ENCODE data around the gene LARP4B.

Gene LARP4B

DNA sequence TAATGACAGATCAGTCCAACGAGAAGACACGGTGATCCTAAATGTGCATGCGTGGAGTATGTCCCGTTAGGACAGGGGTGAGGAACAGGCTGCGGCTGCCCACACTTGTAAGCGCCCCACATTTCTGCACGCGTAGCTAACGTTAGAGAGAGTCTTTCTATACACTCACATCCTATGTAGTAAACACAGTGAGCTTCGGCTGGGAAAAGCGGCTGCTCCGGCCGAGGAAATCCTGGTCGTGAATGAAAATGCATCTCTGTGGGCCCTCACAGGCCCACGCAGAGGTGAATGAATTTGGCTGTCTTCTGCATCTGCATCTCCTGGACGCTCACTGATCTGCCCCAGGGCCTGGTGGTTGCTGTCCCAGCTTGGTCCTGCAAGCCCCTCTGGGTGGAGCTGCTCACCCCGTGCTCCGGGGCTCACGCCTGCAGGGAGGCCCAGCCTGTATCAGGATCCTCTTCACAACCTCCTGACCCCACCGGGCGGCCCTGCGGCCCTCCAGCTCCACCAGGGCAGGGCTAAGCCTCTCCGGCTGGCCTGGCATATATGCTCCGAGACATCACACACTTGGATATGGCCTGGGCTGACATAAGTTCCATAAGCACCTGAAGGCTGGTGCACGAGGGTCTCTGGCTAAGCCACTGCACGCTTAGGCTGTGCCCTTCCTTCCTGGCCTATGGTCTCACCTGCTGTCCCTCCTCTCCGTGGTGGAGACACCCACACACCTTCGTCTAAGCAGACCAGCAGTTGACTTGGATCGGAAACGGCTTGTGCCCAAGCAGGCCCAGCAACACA, 124.1 kb downstream of the LARP4B start:
- no peak for DNase-seq (ENCODE audit: low spot score)

DNA sequence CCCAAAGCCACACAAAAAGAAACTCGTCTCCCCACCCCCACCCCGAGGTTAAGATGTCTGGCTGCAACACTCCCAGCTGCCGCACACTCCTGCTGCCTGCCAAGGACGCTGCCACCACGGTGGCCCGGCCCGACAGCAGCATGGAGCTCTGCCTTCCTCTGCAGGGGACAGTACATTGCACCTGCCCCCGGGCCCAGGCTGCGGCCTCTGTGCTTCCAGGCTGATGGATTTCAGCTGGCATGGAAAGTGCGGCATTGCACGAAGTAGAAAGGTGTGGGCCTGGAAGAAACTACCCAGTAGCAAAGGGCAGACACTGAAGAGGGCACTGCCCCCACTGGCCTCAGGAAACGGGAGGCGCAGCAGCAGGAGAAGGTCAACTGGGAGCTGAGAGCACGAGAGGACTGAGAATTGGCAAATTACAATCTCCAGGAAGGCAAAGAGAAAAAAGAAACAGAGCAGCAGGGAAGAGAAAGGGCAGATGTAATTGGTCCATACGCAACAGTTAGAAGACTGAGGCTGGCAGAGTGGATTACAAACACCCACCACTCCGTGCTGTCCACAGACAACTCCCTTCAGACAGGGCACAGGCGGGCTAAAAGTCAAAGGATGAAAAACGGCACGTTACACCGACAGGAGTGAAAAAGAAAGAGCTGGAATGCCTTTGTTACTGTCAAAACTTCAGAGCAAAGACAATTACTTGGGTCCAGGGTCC, 124.9 kb downstream of the LARP4B start:
- DNase-seq (ENCODE audit: low spot score) = peak; percentile 17

DNA sequence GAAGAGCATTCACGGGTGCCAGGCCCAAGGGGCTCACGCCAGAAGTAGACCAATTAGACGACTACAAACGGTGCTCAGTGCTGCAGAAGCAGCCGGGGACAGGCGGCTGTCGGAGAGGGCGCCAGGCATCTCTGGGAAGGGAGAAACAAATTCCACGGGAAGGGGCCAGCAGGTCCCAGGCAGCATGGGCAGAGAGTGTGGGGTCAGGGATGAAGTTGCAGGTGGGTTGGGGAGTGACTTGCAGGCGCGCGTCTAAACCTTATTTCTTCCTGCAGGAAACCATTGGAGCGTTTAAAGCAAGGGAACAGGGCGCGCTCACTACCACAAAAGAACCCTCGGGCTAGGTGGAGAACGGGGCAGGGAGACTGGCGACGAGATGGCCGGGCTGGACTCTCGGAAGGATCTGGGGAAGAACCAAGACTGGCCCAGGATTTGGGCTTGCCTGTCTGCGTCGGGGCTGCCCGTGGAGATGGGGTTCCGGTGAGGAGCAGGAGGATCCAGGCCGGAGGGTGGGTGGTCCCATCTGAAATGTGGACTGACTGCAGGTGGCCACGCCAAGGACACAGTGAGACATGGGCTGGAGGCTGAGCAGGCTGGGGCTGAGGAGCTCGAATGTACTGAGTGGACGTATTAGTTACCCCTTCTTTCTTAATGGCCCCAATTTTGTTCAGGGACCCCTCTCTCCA, 125.7 kb downstream of the LARP4B start:
- no peak for DNase-seq (ENCODE audit: low spot score)

DNA sequence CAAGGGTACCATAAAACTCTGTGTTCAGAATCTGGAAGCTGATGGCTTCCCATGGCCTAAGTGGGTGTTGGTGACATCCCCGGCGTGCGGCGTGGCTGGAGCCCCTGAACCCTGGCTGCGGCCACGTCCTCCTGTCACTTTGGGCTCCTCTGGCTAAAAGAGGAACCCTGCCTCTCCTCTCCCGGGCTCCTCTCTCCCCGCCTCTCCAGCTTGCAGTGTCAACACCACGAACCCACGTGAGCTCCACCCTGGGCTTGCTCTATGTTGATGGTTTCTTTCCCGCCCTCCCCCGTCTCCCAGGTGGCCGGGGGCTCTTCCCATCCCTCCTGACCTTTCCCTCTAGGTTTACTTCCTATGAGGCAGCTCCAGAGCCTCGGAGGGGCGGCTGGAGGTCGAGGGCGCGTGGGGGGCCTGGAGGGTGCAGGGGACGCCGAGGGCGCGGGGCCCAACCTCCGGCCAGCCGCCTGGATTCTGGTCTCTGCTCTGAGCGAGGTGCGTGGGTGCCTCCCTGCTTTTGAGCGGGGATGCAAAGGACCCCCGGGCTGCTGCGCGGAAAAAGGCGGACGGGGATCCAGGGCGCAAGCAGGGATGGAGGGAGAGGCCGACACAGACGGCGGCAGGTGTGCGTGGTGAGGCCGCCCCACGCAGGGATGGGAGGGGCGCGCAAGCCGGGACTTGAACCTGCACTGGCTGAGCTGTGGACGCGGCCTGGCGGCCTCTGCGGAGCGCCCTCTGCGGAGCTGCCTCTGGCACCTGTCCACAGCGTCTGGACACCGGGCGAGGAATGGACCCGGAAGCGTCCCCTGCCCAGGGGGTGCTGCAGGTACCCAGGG, 126.5 kb downstream of the LARP4B start:
- no peak for DNase-seq (ENCODE audit: low spot score)

DNA sequence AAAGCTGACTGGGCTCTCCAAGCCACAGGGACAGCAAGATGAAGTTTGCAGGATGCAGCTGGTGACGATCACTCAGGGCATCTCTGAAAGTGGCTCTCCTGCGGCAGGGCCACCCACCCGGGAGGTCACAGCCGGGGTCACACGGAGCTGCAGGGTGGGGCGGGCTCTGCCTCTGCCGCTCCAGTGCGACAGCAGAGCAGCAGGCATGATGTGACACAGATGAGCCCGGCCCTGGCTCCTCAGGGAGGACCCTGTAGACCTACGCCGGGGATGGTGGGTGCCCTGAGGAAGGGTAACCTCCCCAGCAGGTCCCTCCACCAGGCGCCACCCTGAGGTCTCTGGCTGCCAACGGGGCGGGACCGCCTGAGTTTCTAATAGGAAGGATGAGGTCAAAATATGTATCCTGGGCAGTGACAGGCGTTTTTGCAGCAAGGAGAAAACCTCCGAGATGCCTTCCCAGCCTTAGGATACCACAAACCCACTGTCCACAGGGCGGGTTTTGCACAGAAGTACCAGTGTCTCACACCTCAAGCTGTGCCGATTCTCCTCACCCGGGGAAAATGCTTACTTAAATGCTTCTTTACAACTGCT, 127.2 kb downstream of the LARP4B start:
- DNase-seq (ENCODE audit: low spot score) = no peak

DNA sequence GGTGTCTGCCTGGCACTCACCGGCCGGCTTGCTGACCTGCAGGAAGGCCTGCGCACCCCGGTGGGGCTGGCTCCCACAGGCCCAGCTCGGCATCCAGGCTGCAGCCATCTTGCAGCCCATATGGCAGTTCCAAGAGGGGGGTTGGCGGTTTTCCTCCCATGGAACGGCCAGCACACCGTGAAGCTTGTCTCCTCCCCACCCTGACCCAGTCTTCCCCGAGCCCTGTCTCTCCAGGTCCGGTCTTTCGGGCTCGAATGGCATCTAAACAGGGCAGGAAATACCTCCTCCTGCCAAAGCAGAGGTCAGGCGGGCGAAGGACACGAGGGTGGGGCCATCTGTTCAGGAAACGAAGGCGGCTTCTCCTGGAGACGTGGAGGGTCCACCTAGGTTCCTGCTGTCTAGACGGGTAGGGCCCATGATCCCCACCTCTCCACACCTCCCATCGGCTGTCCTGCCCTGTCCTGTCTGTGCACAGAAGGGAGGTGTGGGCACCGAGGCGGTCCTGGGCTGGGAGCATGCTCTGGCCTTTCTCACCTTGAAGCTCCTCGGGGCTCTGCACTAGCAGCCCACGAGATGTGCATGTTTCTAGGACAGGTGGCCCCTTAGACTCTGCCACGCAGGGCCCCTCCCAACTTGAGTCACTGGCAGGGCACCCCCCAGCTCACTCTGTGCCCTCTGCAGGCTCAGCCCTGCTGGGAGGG, 128.3 kb downstream of the LARP4B start:
- no peak for DNase-seq (ENCODE audit: low spot score)

DNA sequence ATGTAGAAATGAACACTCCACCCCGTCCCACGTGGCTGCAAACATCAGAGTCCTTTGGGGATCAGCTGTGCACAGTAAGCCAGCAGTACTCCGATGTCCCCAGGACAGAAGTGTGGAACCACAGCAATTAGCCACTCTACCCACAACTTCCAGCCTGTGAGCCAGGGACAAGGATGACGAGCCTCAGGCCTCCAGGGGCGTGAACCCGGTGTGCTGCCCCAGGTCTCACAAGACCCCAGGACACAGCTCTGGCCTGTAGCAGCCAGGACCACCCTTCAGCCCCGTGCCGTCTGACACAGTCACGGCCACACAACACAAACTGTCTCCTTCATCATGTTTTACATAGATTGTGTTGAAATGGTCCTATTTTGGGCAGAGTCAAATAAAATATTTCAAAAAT, 129.0 kb downstream of the LARP4B start:
- no peak for DNase-seq (ENCODE audit: low spot score)

DNA sequence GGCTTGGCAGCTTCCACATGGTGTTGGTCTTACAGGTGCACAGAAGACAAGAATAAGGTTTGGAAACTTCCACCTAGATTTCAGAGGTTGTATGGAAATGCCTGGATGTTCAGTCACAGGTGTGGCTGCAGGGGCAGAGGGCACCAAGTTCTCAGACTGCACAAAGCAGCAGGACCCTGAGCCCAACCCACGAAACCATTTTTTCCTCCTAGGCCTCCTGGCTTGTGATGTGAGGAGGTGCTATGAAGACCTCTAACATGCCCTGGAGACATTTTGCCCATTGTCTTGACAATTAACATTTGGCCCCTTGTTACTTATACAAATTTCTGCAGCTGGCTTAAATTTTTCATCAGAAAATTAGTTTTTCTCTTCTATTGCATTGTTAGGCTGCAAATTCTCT, 134.3 kb downstream of the LARP4B start:
- no peak for DNase-seq (ENCODE audit: low spot score)

DNA sequence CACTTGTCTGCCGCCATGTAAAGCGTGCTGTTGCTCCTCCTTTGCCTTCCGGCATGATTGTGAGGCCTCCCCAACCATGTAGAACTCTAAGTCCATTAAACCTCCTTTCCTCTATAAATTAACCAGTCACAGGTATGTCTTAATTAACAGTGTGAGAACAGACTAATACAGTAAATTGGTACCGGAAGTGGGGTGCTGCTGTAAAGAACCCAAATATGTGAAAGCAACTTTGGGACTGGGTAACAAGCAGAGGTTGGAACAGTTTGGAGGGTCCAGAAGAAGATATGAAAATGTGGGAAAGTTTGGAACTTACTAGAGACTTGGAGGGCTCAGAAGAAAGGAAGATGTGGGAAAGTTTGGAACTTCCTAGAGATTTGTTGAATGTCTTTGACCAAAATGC, 135.3 kb downstream of the LARP4B start:
- no peak for DNase-seq (ENCODE audit: low spot score)

DNA sequence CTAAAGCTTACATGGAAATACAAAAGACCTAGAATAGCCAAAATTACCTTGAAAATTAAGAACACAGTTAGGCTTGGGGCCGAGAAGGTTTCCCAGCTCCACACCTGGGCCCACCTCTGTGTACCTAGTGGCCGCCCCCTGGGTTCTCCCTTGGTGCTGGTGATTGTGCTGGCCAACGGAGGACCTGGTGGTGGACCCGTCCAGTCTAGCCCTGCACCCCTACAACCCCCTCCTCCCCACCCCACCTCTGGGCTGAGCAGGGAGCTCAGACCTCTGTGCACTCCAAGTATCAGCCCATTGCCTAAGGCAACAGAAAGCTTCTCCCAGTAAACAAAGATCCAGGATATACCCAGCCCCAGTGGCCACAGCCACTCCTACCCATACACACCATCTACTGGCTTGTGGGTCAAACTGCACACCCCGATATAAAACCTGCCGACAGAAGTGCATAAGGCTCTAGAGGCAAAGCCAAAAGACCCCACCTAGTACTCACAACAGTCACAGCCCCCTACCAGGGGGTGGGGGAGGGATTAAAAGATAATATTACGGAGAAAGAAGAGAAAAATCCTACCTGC, 137.0 kb downstream of the LARP4B start:
- DNase-seq (ENCODE audit: low spot score) = peak; percentile 20

DNA sequence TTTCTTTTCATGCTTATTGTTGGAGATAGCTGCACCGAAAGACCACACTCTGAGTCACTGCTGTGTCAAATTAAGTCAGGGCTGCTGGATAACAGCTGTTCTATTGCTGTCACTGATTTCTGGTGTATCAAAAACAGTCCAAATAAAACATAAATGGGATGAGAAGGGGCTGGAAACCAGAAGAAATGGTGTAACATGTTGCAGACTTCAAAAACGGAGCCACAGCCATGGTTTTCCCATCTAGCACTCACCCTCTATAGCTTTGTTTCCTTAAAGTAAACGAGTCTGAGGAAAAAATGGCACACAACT, 138.8 kb downstream of the LARP4B start:
- no peak for DNase-seq (ENCODE audit: low spot score)

DNA sequence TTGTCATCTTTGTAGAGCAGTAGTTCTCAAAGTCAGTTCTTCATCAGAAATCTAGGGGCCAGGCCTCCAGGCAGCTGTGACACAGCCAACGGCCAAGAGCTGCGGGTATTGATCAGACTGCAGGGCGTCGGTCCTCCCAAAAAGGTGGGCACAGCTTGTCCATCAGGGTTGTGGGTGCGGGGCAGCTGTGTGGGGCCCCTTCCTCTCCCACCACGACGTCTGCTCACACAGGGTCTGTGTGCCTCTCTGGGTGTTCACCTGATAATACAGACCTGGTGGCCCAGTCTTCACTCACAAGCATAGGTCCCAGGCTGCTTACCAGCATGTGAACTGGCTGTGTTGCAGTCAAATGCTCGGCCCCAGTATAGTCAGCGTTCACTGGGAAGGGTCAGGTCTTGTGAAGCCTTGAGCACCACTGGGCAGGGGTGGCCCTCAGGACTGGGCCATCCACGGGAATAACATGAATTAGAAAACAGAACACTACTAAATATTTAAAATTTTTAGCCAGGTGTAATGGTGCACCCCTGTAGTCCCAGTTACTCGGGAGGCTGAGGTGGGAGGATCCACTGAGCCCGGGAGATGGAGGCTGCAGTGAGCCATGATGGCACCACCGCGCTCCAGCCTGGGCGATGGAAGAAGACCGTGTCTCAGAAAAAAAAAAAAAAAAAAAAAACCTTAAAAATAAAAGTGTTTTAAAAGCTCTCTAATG, 139.3 kb downstream of the LARP4B start:
- no peak for DNase-seq (ENCODE audit: low spot score)

DNA sequence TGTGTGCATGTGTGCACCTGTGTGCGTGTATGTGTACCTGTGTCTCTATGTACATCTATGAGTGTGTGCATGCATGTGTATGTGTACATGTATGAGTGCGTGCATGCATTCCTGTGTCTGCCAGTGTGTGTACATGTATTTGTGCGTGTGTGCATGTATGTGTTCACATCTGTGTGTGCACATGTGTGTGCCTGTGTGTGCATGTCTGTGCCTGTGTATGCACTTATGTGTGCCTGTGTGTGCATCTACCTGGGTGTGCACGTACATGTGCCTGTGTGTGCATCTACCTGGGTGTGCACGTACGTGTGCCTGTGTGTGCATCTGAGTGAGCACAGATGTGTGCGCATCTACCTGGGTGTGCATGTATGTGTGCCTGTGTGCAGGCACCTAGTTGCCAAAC, 139.9 kb downstream of the LARP4B start:
- DNase-seq (ENCODE audit: low spot score) = no peak

DNA sequence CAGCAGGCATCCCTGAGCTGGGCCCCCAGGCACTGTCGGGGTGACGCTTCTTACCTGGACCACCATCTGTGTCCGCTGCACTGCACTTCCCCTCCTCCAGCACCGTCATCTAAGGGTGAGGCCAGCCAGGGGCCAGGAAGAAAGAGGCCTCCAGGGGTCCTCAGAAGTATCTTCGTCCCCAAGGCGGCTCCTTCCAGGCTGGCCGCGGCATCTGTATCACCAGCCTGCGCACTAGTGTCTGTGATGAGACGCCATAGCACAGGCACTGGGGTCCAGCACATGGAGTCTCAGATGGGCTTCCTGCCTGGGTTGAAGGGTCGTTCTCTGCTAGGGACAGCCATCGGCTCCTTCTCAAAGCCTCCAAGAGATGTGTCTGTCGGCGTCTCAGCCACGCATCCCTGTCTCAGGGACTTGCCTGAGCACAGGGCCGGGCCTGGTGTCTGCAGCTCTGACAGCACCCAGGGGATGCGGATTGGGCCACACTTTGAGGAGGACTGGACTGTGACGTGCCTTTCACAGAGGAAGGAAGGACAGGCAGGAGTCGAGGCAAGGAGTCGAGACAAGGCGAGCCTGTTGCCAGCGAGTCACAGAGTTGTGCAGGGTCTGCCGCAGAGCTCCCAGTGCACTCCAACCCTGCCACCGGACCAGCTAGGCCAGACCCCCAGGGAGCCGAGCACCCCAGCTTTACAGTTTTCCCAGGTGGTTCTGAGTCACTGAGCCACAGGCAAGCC, 140.5 kb downstream of the LARP4B start:
- no peak for DNase-seq (ENCODE audit: low spot score)

DNA sequence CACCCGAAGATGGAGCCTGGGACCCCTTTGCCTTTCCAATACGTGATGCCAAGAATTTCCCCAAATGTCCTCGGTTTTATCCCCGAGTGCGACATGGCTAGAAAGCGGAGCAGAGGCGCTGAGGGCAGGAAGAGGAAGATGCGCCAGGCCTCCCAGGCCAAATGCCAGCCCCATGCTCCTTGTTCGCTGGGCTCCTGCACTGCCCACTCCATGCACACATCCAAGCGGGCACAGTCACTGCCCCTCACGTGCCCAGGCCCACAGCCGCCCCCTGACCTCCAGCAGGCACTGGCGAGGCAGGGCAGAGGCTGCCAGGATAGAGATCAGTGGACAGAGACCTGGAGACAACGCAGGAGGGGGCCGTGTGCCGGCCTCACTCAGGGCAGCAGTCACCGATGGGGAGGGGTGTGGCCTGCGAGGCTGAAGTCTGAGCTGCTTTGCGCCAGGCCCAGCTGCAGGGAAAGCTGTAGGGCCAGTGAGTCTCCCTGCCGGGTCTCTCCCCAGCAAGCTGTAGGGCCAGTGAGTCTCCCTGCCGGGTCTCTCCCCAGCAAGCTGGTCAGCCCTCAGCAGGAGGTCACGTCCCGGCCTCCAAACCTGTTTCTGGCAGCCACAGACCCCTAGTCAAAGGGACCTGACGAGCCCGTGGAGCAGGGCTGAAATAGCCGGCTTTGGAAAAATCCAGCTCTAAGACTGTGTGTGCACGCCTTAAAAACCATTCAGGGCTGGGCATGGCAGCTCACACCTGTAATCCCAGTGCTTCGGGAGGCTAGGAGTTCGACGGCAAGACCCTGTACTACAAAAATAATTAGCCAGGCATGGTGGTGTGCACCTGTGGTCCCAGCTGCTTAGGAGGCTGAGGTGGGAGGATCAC, 141.4 kb downstream of the LARP4B start:
- DNase-seq (ENCODE audit: low spot score) = no peak

DNA sequence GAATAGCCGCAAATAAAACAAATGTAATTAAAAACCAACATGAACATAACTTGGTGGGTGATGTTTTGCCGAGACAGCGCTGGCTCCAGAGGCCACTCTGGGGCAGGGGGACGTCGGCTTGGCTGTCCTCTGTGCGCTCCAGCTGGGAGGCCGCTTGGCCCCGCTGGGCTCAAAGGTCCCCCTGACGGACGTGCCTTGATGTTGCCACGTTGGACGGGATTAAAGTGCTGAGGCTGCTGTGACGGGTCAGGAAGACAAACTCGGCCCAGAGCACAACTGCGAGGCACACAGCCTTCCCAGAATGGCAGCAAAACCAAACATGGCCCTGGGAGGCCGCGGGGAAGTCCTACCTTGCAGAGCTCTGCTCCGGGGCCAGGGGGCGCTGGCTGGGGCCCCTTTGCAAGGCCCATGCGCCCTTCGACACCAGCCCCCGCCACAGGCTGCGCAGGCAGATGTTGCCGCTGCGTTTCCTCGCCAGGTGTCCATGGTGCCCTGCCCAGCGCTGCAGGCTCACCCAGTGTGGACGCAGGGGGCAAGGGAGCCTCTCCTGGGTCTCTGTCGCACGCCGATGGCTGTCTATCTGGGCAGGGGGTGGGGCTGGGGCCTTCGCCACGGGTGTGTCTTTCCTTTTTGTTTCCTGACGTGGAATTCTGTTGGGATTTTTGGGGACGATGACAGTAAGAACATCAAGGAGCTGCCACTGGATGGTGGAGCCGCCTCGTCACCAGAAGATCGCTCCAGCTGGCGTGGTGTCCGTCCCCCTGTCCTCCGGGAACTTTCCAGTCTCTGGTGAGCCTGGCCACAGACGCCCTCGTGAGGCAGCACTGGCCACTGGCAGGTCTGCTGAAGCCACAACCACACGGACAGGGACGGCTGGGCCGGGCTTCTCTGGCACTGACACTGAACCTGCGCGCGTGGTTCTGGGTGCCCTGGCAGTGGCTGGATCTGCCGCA, 142.4 kb downstream of the LARP4B start:
- peak; percentile 73 for DNase-seq (ENCODE audit: low spot score)

DNA sequence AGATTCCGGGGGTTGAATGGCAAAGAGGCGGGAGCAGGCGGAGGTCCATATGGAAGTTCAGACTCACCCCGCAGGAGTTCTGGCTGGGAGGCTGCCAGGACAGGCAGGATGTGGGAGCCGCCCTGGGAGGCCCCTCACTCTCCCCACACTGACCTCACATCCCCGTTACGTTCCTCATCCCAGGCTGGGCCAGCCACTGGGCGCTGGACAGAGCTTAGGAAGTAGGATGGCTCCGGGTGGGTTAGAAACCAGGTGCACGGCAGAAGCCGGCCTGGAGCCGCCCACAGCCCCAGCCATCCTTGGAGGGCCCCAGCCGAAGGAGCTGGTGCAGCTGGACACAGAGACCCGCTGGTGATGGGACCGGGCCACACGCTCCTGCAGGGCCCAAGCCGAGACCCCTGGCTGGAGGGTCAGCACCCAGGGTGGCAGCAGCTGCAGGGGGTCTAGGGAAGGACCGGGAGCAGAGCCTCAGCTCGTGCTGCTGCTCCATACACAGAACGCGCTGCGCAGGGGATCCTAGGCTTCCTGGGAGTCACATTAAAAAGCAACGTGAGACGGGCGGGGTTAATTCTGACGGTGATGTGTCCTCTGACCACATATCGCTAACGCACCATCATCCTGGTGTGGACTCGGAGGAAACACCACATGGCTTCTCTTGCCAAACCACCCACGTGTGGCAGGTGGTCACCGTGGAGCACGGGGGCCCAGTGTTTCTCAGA, 143.4 kb downstream of the LARP4B start:
- no peak for DNase-seq (ENCODE audit: low spot score)

Data from globus pallidus (tissue), 1 donor.